ENCODE results near the gene POP7.

Gene POP7

GRCh38 chr7:100688326-100688860 is 17.5 kb upstream of the POP7 start:
- no peak for DNase-seq (ENCODE audit: low read depth)
- TF ChIP-seq CTCF (IDR thresholded peaks at IDR 0.05; ENCODE audit: control insufficient read depth, extremely low read depth, insufficient read depth), result no peak
- H3K4me3 ChIP-seq (ENCODE audit: low read depth, low read length), result no peak overlapping the region

- no peak overlapping the region for H3K4me3 ChIP-seq (ENCODE audit: low read depth, low read length)
- DNase-seq (ENCODE audit: low read depth), result no peak
- no peak for TF ChIP-seq CTCF (IDR thresholded peaks at IDR 0.05; ENCODE audit: control insufficient read depth, extremely low read depth, insufficient read depth)
Measured at GRCh38 chr7:100689230-100690135, 16.4 kb upstream of the POP7 start.

GRCh38 chr7:100691676-100692577 is 14.0 kb upstream of the POP7 start:
- peak overlapping the region; percentile 86 for H3K4me3 ChIP-seq (ENCODE audit: low read depth, low read length)
- TF ChIP-seq CTCF (IDR thresholded peaks at IDR 0.05; ENCODE audit: control insufficient read depth, extremely low read depth, insufficient read depth), result peak; percentile 94
- DNase-seq (ENCODE audit: low read depth), result no peak

- TF ChIP-seq CTCF (IDR thresholded peaks at IDR 0.05; ENCODE audit: control insufficient read depth, extremely low read depth, insufficient read depth), result no peak
- DNase-seq (ENCODE audit: low read depth), result no peak
- peak overlapping the region; percentile 86 for H3K4me3 ChIP-seq (ENCODE audit: low read depth, low read length)
Measured at GRCh38 chr7:100692578-100692961, 13.4 kb upstream of the POP7 start.

GRCh38 chr7:100693312-100694097 is 12.4 kb upstream of the POP7 start:
- H3K4me3 ChIP-seq (ENCODE audit: low read depth, low read length), result peak overlapping the region; percentile 86
- TF ChIP-seq CTCF (IDR thresholded peaks at IDR 0.05; ENCODE audit: control insufficient read depth, extremely low read depth, insufficient read depth), result no peak
- DNase-seq (ENCODE audit: low read depth), result no peak

GRCh38 chr7:100694098-100694745 is 11.7 kb upstream of the POP7 start, which contains the start of gene GIGYF1:
Gene GIGYF1 (minus strand): TSS chr7:100694250. CDS start chr7:100688238, 6,012 bp downstream.
- peak within 1 kb of the TSS; percentile 86 for H3K4me3 ChIP-seq (ENCODE audit: low read depth, low read length)
- TF ChIP-seq CTCF (IDR thresholded peaks at IDR 0.05; ENCODE audit: control insufficient read depth, extremely low read depth, insufficient read depth), result no peak
- no peak for DNase-seq (ENCODE audit: low read depth)

All from LNCaP clone FGC (cell line).